ENCODE results near the gene OSBPL10. TPM values are rescaled to one million over a fixed set of nuclear protein-coding genes. Genes with fewer than 3 reads are reported as not detected.

OSBPL10 gene
- total RNA-seq, 2 donors from 2014 or later, result 23.8 to 33.6 TPM

GRCh38 chr3:31839144-31839917 is 141.7 kb downstream of the OSBPL10 start:
- H3K9me3 Mint-ChIP-seq, result peaks cover 2% of the 10 kb centered on the region
- peaks cover 30% of the 10 kb centered on the region for H3K4me1 Mint-ChIP-seq
- DNase-seq, result no peak
- H3K27me3 Mint-ChIP-seq (ENCODE audit: insufficient read depth), result no peaks in the 10 kb centered on the region
- no peak overlapping the region for H3K27ac Mint-ChIP-seq
- Histone ChIP-seq H3K9ac (ENCODE audit: extremely low read depth, low read length, poor library complexity, severe bottlenecking) (no peak overlapping the region), H3K27ac (ENCODE audit: low read depth, low read length) (no peak overlapping the region), H3K4me3 (ENCODE audit: low read length) (no peak overlapping the region), H3K9me3 (ENCODE audit: control insufficient read depth, low read length) (peaks cover 11% of the 10 kb centered on the region), H3K4me1 (ENCODE audit: control insufficient read depth, insufficient read depth, low read length) (peaks cover 7% of the 10 kb centered on the region), H3K36me3 (ENCODE audit: control insufficient read depth, insufficient read depth, low read length) (no peaks in the 10 kb centered on the region), H3K27me3 (ENCODE audit: control insufficient read depth, insufficient read depth, low read length, poor library complexity, severe bottlenecking) (no peaks in the 10 kb centered on the region)
- 94 to 100% methylated on average over 1 to 2 of the region's 2 CpGs for WGBS, 2 experiments (ENCODE audit: insufficient coverage in 1 of 2, insufficient read length in 1 of 2)
- no peaks in the 10 kb centered on the region for H3K36me3 Mint-ChIP-seq (ENCODE audit: low read depth)
- TF ChIP-seq, protein P1, sequence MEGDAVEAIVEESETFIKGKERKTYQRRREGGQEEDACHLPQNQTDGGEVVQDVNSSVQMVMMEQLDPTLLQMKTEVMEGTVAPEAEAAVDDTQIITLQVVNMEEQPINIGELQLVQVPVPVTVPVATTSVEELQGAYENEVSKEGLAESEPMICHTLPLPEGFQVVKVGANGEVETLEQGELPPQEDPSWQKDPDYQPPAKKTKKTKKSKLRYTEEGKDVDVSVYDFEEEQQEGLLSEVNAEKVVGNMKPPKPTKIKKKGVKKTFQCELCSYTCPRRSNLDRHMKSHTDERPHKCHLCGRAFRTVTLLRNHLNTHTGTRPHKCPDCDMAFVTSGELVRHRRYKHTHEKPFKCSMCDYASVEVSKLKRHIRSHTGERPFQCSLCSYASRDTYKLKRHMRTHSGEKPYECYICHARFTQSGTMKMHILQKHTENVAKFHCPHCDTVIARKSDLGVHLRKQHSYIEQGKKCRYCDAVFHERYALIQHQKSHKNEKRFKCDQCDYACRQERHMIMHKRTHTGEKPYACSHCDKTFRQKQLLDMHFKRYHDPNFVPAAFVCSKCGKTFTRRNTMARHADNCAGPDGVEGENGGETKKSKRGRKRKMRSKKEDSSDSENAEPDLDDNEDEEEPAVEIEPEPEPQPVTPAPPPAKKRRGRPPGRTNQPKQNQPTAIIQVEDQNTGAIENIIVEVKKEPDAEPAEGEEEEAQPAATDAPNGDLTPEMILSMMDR (conservative IDR thresholded peaks at IDR 0.05), result no peak
- no peak overlapping the region for H3K4me3 Mint-ChIP-seq

DNA sequence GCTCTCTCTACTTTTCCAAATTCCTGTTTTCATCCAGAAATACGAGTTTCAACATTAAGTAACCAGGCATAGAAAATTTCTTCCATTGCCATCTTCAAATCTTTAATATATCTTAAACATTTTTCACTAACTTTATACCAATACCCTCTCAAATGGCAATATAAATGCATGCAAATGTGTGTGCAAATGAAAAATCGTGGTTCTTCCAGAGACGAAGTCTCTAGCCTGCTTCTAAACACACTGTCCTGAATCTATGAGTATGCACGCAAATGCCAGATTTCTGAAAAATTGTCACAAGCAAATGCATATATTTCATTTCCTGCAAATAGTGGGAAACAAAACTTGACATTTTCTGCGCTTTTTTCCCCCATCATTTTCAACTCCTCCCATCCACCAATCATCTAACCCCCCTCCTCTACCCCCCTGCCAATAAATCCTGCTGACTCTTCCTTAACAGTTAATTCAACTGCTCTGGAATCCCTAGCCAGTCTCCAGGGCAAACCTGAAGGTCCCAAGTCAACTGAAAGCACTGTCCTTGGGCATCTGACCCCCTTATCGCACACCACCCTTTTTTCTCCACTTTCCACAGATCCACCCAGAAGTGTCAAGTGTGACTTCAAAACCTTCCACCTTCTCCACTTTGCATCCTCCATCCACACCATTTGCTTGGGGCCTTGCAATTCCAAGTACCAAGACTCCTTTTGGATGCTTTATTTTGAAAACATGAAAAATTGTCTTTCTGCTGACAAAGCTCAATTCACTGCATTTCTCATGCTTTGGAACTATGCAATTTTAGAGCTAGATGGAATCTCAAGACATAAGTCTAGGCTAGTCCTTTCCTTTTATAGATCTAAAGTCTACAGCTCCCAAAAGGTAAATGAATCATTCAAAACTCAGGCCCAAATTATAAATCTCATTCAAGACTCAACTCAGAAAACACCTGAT is 144.7 kb downstream of the OSBPL10 start:
- H3K27me3 Mint-ChIP-seq (ENCODE audit: insufficient read depth), result no peaks in the 10 kb centered on the region
- Histone ChIP-seq H3K27me3 (ENCODE audit: control insufficient read depth, insufficient read depth, low read length, poor library complexity, severe bottlenecking) (no peaks in the 10 kb centered on the region), H3K9me3 (ENCODE audit: control insufficient read depth, low read length) (peaks cover 11% of the 10 kb centered on the region), H3K4me3 (ENCODE audit: low read length) (no peak overlapping the region), H3K27ac (ENCODE audit: low read depth, low read length) (no peak overlapping the region), H3K9ac (ENCODE audit: extremely low read depth, low read length, poor library complexity, severe bottlenecking) (no peak overlapping the region), H3K4me1 (ENCODE audit: control insufficient read depth, insufficient read depth, low read length) (peaks cover 4% of the 10 kb centered on the region), H3K36me3 (ENCODE audit: control insufficient read depth, insufficient read depth, low read length) (no peaks in the 10 kb centered on the region)
- no peak overlapping the region for H3K4me3 Mint-ChIP-seq
- WGBS, 2 experiments (ENCODE audit: insufficient coverage in 1 of 2, insufficient read length in 1 of 2), result 83 to 90% methylated on average over 5 to 6 of the region's 6 CpGs
- no peak for DNase-seq
- TF ChIP-seq, protein P1 (conservative IDR thresholded peaks at IDR 0.05), result no peak
- no peak overlapping the region for H3K27ac Mint-ChIP-seq
- no peaks in the 10 kb centered on the region for H3K36me3 Mint-ChIP-seq (ENCODE audit: low read depth)
- H3K9me3 Mint-ChIP-seq, result peaks cover 2% of the 10 kb centered on the region
- H3K4me1 Mint-ChIP-seq, result peaks cover 14% of the 10 kb centered on the region

DNA sequence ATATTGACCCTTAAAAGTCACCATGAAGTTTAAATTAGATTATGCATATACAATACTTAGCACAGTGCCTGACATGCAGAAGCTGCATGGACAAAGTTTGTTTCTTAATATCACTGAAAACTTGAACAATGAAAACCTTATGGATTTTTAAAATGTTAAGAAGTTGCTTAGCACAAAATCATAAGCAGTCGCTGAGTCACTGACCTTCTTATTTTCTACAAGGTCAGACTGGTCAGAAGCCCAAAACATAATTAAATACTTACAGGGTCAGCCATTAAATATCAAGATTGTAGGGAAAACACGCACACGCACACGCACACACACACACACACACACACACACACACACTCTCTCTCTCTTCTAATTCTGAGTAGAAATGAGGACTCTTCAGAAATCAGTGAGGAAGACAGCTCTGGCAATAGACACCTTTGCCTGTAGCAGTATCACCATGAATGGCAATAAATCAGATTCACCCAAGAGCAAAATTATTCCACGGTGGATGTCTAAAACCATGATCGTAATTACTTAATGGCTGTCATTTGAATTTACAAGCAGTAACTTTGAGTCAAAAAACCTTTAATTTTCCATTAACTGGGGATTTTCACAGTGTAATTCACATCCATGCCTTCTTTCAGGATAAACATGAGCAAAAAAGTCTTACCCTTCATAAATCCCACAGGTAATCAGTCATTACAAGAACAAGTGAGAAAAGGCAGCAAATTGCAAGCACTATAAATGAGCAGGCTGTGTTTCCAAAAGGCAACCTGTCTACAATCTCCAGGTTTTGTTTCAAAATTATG is 147.5 kb downstream of the OSBPL10 start:
- DNase-seq, result no peak
- H3K4me1 ChIP-seq (ENCODE audit: control insufficient read depth, insufficient read depth, low read length), result peaks cover 4% of the 10 kb centered on the region
- H3K27ac ChIP-seq (ENCODE audit: low read depth, low read length), result no peak overlapping the region
- no peaks in the 10 kb centered on the region for H3K27me3 Mint-ChIP-seq (ENCODE audit: insufficient read depth)
- no peak overlapping the region for H3K27ac Mint-ChIP-seq
- H3K4me3 ChIP-seq (ENCODE audit: low read length), result no peak overlapping the region
- no peaks in the 10 kb centered on the region for H3K27me3 ChIP-seq (ENCODE audit: control insufficient read depth, insufficient read depth, low read length, poor library complexity, severe bottlenecking)
- H3K4me1 Mint-ChIP-seq, result peaks cover 14% of the 10 kb centered on the region
- H3K4me3 Mint-ChIP-seq, result no peak overlapping the region
- H3K36me3 ChIP-seq (ENCODE audit: control insufficient read depth, insufficient read depth, low read length), result no peaks in the 10 kb centered on the region
- no peaks in the 10 kb centered on the region for H3K36me3 Mint-ChIP-seq (ENCODE audit: low read depth)
- 82 to 95% methylated on average over 2 to 6 of the region's 6 CpGs for WGBS, 2 experiments (ENCODE audit: insufficient coverage in 1 of 2, insufficient read length in 1 of 2)
- no peak overlapping the region for H3K9ac ChIP-seq (ENCODE audit: extremely low read depth, low read length, poor library complexity, severe bottlenecking)
- no peaks in the 10 kb centered on the region for H3K9me3 ChIP-seq (ENCODE audit: control insufficient read depth, low read length)
- H3K9me3 Mint-ChIP-seq, result no peaks in the 10 kb centered on the region
- TF ChIP-seq, protein P1 (conservative IDR thresholded peaks at IDR 0.05), result no peak
